Cerebellar cortex (tissue), 1 donor: ENCODE results near the gene ATP2C2.
"Not testable (repeated sequence)": the region's sequence is repeated elsewhere in the genome, so short reads cannot be mapped to it uniquely, and the experiment has no call there.

ENCODE experiments used
- DNase-seq: peaks from one replicate; pipeline ENCODE4 v3.0.0-alpha.2; 2015; ENCODE audit warnings: low spot score

Gene ATP2C2

GRCh38 chr16:84396537-84397008 is 28.2 kb downstream of the ATP2C2 start:
- DNase-seq: no peak

DNA sequence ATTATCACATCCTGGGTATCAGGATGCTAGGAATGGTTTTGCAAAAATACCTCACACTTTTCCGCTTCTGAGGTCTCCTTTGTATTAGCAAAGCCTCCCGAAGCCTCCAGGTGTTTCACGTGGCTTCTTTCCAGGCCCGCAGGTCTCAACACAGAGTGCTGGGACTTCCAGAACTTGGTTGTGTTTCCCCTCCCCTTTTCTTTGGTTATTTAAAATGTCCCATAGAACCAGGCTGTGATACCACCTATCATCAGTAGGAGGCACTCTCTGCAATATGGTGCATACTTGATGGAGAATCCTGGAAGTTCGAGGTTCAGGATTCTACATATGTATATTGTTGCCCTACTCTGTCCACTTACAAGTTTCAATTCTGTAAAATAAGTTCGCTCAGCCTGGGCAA is 28.8 kb downstream of the ATP2C2 start:
- DNase-seq: no peak

DNA sequence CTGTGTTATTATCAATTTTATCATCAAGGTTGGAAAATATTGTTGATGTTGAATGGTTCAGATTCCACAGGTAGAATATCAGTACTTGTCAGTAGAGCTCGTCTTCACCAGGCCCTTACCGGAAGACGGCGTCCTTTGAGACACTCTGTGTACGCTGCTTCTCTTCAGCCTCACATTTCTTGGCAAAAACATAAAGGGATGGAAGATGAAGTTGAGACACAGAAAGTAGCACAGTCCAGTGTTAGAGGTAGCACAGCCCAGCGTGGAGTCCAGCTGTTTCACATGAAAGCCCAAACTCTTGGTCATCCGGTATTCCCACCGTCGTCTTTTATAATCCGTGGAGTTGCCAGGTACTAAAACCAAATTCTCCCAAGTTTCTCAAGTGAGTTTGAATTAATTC is 30.4 kb downstream of the ATP2C2 start:
- no peak for DNase-seq

DNA sequence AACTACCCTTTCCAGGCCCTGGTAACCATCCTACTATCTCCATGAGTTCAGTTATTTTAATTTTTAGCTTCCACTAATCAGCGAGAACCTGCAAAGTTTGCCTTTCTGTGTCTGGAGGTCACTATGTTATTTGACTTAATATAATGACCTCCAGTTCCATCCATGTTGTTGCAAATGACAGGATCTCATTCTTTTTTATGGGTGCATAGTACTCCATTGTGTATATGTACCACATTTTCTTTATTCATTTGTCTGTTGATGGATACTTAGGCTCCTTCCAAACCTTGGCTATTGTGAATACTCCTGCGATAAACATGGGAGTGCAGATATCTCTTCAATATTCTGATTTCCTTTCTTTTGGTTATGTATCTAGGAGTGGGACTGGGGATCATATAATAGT is 31.6 kb downstream of the ATP2C2 start:
- DNase-seq: not testable (repeated sequence)

- DNase-seq: not testable (repeated sequence)
Observed at GRCh38 chr16:84403435-84403834, 35.1 kb downstream of the ATP2C2 start.

DNA sequence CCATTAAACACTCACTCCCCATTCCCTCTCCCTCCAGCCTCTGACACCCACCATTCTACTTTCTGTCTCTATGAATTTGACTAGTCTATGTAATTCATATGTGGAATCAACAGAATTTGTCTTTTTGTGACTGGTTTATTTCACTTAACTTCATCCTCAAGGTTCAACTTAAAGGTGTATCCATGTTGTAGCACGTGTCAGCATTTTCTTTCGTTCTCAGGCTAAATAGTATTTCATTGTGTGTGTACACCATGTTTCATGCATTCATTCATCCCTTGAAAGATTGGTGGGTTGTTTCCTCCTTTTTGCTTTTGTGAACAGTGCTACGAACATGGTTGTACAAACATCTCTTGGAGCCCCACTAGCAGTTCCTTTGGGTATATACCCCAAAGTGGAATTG is 36.0 kb downstream of the ATP2C2 start:
- no peak for DNase-seq

DNA sequence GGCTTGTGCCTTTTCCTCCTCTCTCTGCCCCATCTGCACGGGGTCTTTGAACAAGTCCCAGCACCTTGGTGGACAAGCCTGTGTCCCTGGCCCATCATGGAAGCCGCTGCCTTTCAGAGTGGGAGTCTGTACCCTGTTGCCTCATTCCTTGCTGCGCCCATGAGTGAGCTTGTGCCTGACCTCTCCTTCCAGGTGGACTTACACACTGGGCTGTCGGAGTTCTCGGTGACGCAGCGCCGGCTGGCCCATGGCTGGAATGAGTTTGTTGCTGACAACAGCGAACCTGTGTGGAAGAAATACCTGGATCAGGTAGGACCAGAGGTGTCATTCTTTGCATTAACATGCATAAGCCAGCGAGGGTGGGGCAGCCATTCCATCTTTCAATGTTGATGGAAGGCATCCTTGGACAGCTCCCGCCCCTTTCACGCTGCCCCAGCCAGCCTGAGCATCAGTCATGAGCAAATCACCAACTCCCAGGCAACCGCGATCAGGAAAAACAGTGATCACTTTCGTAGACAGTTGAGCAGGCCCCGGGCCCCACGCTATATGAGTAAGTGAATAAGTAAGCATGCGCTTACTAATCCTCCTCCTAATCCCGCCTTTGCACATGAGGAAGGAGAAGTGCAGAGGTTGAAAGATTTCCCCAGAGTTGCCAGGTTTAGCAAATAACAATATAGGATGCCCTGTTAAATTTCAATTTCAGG is 36.8 kb downstream of the ATP2C2 start:
- DNase-seq: no peak

- DNase-seq: peak; percentile 16
Observed at GRCh38 chr16:84406006-84406963, 37.9 kb downstream of the ATP2C2 start.

- no peak for DNase-seq
Observed at GRCh38 chr16:84407588-84408313, 39.4 kb downstream of the ATP2C2 start.

GRCh38 chr16:84408314-84408690 is 40.0 kb downstream of the ATP2C2 start:
- DNase-seq: no peak

DNA sequence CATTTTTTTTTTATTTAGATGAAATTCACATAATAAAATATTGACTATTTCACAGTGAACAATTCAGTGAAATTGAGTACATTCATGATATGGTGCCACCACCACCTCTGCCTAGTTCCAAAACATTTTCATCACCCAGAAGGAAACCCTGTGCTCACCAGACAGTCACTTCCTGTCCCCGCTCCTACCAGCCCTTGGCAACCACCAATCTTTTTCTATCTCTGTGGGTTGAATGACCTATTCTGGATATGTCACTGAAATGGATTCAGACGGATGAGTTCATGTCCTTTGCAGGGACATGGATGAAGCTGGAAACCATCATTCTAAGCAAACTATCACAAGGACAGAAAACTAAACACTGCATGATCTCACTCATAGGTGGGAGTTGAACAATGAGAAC is 40.5 kb downstream of the ATP2C2 start:
- no peak for DNase-seq

DNA sequence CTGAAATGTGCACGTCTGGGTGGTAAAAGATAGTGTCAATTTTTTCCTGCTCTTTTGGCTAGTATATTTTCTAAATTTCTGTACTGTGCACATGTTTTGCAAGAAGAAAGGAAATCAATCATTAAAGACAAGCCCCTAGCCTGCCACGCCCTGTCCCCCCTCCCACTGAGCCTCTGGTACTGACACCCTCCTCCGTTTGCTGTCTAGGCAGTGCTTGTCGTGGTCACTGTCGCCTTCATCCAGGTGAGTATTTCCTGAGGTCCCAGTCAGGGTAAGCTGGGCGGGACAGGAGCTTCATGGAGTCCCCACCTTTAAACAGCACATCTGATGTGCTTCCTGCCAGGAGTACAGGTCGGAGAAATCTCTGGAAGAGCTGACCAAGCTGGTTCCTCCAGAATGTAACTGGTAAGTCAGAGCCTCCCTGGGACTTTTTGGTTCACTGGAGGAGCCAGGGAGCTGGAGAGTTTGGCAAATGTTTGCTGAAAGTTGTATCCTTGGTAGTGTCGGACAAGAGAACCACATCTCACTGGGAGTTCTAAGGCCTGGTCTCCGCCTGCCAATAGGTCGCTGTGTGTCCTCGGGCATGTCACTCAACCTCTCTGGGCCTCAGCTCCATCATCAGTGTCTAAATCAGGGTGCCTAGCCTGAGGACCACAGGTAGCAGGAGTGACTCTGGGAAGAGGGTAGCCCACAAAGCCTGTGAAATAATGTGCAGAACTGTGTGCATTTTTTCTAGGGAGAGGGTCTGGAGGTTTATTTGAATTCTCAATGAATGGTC is 42.2 kb downstream of the ATP2C2 start:
- no peak for DNase-seq

- no peak for DNase-seq
Observed at GRCh38 chr16:84411768-84412167, 43.4 kb downstream of the ATP2C2 start.

GRCh38 chr16:84412262-84412661 is 43.9 kb downstream of the ATP2C2 start:
- DNase-seq: no peak

GRCh38 chr16:84413244-84414004 is 45.1 kb downstream of the ATP2C2 start:
- DNase-seq: no peak

DNA sequence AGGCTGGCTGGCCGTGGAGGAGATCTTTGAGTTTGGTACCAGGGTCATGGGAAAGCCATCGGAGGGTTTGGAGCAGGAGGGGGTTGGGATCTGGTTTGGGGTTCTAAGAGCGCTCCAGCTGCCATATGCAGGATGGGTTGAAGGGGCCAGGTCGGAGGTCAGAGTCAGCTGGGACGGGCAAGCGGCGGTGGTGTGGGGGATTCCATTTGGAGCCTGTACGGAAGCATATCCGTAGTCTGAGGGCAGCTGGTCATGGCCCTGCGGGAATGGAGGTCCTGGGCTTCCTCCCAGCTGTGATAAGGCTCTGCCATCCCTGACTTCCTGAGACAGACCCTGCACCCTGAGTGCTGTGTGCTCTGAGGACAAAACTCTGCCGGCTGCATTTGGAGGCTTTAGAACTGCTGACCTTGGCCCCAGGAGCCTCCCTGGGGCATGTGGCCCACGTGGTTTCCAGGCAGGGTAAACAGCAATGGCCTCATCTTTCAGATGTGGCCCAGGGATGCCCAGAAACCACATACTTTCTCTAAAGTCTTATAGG is 46.5 kb downstream of the ATP2C2 start:
- no peak for DNase-seq

DNA sequence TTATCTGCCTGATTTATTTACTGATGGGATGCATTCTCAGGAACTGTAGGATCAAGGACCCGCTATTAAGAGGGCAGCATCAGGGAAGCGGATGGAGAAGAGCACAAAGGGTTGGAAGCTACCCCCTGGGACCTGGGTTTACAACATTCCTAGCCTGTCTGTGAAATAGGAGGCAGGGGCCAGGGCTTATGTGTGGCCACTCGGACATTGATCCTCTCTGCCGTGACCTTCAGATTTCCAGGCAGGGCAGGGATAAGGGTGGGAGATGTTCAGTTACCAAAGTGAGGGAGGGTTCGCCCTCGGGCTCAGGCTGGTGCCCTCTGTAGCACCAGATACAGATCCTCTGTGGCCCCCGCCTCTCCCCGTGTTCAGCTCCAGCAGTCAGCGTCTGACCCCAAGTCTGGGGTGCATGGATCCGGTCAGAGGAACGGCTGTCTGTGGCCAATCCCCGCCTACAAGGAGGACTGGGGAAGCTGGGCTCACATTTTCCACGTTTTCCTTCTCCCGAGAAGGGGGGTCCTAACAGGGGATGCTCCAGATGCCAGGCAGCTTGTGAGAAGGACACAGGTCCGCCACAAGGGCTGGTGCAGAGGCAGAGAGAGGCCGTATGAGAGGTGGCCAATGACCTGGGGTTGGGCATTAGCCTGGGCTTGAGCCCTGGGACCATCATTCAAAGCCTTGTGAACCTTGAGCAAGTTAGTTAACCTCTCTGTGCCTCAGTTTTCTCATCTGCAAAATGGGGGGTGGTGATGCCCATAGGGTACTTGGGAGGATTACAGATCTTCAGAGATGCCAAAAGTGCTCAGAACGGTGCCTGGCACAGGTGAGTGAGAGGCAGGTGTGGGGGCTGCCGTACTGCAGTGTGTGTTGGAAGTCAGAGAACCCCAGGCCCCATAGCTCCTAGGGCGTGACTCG is 48.3 kb downstream of the ATP2C2 start:
- no peak for DNase-seq

GRCh38 chr16:84418056-84418849 is 49.9 kb downstream of the ATP2C2 start:
- DNase-seq: no peak

DNA sequence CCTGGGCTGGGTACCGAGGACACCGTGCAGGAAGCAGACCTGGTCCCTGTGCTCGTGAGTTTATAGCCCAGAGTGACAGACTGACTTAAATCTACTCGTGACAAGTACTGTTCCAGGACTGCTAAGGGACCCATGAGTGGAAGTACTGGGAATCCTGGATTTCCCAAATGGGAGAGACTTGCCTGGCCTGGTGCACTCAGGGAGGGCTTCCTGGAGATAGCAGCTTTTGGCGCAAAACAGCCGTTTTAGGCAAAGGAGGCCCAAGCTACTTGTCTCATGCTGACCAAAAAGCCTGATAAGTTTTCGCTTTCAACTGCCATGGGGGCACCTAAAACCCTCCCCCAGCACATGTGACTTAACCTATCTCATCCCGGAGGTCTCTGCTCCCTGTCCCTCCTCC is 51.4 kb downstream of the ATP2C2 start:
- no peak for DNase-seq
